Cardiac fibroblast (primary cell): Measurements from ENCODE around the gene LACTBL1.
"Not testable (repeated sequence)": the region's sequence is repeated elsewhere in the genome, so short reads cannot be mapped to it uniquely, and the experiment has no call there.

Experiments
- DNase-seq, 2 donors: peaks; one replicate each; pipeline versions ENCODE4 v3.0.0 to v3.0.0-alpha.2; 2010; ENCODE audit warnings: low read depth in 2 of 2
- H3K4me3 ChIP-seq, 2 donors: replicated peaks in 1 of 2; 1 replicate in 1 of 2; 2 replicates in 1 of 2; pipeline ENCODE4 v1.5.1; 2011; ENCODE audit warnings: low read depth in 2 of 2, low read length in 2 of 2, mild to moderate bottlenecking in 2 of 2, moderate library complexity in 1 of 2
- CTCF ChIP-seq: IDR thresholded peaks from one replicate; pipeline ENCODE4 v1.5.1; 2011; ENCODE audit warnings: low read depth, mild to moderate bottlenecking, low read length, inconsistent platforms

The LACTBL1 gene

GRCh38 chr1:22995774-22996173, 23.1 kb upstream of the LACTBL1 start:
- no peak for DNase-seq
- no peak for TF ChIP-seq CTCF
- H3K4me3 ChIP-seq, result no peak overlapping the region

DNA sequence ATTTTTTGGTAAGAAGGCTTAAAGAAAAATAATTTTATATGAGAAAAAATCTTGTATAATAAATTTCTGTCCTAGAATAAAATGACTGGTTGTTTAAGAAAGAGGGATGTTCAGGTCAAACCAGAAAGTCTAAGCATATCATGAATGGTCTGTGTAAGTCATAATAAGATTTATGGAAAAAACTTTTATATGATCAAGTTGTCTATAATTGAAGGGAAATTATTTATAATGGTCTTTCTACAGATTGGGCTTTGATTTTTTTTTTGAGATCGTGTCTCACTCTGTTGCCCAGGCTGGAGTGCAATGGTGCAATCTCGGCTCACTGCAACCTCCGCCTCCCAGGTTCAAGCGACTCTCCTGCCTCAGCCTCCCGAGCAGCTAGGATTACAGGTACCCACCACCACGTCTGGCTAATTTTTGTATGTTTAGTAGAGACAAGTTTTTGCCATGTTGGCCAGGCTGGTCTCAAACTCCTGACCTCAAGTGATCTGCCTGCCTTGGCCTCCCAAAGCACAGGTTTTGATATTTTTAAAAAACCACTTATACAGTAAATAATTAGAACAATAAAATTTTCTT, 20.6 kb upstream of the LACTBL1 start:
- not testable (repeated sequence) for DNase-seq, H3K4me3 ChIP-seq

- not testable (repeated sequence) for DNase-seq, H3K4me3 ChIP-seq
These were observed 19.7 kb upstream of the LACTBL1 start for GRCh38 chr1:22992384-22992783.

DNA sequence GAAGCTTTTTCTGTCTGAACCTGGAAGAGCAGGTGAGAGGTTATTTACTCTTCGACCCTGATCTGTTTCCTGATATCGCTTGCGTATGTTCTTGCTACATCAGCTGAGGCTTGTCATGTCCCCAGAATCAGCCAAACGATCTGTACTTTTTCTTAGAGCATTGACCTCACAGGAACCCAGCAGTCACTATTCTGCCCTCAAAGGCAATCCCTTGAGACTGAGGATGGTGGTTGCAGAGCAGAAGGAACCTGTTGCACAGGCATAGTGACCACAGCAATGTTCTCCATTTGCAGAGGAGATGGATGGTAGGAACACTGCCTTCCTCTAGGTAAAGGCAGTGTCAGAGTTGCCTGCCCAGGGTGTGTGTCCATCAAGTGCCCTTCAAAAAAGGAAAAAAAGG, 11.3 kb upstream of the LACTBL1 start:
- no peak for TF ChIP-seq CTCF
- no peak overlapping the region for H3K4me3 ChIP-seq
- DNase-seq, result no peak

- H3K4me3 ChIP-seq, DNase-seq: not testable (repeated sequence)
These were observed 7.8 kb upstream of the LACTBL1 start for GRCh38 chr1:22980471-22980790.

DNA sequence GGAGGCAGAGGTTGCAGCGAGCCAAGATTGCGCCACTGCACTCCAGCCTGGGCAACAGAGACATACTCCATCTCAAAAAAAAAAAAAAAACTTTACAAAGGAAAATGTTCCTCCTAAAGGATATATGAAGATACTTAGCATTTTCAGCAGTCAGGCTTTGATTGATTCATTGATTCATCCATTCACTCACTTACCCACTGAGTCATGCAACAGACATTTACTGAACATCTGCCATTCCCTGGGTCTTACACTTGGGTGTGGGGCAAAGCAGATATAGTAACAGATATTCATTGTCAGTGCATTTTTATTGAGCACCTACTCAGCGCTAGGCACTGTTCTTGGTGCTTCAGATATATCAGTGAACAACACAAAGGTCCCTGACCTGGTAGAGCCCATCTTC, 5.6 kb upstream of the LACTBL1 start:
- no peak for TF ChIP-seq CTCF
- no peak overlapping the region for H3K4me3 ChIP-seq
- peak in 1 of 2 donors; percentile 56 for DNase-seq

DNA sequence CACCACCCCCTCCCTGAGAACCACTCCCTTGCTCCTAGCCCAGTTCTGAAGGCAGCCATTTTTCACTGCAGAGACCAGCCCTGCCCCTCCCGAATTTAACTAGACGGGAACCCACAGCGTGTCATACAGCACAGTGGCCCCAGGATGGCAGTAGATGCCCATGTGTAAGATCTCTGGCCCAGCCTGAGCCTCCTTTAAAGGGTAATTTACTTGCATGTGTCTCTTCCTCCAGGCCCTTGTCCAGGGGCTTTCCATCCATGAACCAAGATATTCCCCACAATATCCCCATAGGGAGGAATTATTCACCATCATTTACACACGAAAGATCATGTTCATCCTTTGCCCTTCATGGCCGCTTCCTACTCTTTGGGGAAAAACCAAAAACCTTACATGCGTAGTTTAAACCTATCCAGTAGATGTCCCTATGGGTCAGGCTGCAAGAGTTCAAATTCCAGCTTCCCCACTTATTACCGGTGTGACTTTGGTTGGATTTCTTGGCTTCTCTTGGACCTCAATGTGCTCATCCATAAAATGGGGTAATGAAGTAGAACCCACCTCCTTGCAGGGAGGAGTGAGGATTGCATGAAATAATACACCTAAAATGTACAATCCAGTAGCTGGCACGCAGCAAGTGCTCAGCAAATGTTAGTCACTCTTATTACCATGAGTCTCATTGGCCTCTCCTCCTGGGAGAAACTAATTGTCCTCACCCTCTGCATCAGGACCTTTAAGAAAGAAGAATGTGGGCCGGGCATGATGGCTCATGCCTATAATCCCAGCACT, 4.0 kb upstream of the LACTBL1 start:
- DNase-seq, result peak; percentile 90 to 93
- peak; percentile 82 for TF ChIP-seq CTCF
- no peak overlapping the region for H3K4me3 ChIP-seq

DNA sequence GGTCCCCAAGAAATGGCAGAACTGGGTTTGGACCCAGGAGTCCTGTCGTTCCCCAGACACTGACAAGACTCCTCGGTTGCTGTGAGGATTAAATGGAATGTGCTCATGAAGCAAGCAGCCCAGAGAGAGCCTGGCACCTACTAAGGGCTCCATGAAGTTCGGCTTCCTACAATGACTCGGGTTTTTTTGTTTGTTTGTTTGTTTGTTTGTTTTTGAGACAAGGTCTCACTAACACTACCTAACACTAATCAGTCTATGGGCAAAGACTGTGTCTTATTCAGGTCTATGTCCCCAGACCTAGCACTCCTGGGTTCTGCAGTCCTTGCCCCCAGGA, 3.4 kb upstream of the LACTBL1 start:
- no peak overlapping the region for H3K4me3 ChIP-seq
- no peak for TF ChIP-seq CTCF

More for the DNA sequence above, 3.4 kb upstream of the LACTBL1 start:
- DNase-seq, result no peak
